ENCODE measurements around the gene TMEM163.
"Not testable (repeated sequence)": the region's sequence is repeated elsewhere in the genome, so short reads cannot be mapped to it uniquely, and the experiment has no call there.

Gene TMEM163

DNA sequence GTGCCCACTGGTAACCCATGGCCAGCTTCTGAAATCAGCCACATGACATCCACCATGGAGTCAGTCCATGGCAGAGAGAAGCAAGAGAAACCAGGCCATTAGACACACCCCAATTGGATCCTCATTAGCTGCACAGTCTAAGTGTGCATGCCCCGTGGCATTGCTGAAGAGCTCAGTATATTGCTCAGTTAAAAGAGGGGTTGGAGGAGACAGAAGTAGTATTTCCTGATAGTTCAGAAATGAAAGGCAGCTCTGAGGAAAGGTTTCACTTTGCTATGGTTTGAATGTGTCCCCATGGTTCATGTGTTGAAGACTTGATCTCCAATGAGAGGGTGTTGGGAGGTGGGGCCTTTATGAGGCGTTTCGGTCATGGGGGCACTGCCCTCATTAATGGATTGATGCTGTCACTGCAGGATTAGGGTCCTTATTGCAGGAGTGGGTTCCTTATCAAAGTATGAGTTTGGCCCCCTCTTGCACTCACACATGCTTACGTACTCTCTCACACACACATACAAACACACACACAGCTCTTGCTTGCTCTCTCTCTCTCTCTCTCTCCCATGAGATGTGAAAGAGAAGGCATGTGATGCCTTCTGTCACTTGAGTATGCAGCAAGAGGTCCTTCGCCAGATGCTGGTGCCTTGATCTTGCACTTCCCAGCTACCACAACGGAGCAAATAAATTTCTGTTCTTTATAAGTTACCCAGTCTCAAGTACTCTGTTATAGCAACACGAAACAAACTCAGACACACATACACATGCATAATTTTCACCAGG, 58.0 kb downstream of the TMEM163 start:
- DNase-seq = no peak

DNA sequence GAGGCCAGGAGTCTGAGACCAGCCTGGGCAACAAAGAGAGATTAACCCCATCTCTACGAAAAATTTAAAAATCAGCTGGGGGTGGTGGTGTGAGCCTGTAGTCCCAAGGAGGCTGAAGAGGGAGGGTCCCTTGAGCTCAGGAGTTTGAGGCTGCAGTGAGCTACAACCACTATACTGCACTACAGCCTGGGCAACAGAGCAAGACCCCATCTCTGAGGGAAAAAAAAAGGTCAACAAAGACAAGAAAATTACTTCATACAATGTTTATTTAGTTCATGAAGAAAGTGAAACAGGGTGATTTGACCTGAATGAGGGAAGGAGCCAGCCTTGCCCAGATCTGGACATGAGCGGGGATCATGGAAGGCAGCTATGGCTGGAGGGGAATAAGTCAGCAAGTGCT, 59.1 kb downstream of the TMEM163 start:
- DNase-seq = no peak

DNA sequence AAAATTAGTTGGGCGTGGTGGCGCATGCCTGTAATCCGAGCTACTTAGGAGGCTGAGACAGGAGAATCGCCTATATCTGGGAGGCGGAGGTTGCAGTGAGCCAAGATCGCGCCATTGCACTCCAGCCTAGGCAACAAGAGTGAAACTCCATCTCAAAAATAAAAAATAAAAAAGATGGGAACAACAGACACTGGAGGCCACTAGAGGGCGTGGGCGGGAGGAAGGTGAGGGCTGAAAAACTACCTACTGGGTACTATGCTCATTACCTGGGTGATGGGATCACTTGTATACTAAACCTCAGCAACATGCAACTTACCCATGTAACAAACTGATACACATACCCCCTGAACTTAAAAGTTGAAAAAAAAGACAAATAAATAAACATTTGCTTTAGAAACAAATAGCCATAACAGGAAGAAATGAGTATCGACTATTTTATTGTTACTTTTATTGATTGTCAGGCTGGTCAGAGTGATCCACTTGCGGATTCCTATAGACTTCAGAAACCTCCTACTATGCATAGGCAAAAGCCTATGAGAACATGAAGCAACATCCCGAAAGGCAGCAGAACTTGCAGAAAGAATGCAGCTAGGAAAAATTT, 61.0 kb downstream of the TMEM163 start:
- no peak for DNase-seq

GRCh38 chr2:134656391-134656790, 62.4 kb downstream of the TMEM163 start:
- DNase-seq = not testable (repeated sequence)

GRCh38 chr2:134648586-134648985, 70.2 kb downstream of the TMEM163 start:
- DNase-seq = no peak

DNA sequence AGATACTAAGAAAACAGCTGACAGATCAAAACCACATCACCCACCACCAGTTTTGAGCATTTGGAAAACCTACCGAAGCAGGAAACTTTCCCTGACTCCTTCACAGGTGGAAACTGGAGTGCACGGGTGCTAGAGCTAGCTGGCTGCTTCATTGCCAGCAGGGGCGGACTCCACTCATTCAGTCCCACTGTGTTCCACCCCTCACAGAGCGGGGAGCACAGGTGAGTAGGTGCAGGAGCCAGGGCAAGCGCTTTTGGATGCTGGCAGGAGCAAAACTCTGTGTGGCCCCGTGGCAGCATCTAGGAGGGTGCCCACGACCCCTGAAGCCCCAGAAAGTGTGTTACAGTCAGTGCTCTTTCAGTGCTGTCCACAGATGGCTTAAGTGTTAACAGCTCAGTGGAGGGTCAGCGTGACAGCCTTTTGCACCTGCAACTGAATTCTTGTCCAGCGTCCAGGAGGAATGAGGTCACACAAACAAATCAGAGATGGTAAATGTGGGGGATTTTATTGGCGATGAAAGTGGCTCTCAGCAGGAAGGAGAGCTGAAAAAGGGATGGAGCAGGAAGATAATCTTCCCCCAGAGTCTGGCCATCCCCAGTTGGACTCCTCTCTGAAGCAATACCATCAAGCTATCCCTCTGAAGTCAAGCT, 71.1 kb downstream of the TMEM163 start:
- DNase-seq = no peak

- no peak for DNase-seq
Measured at GRCh38 chr2:134642938-134643337, 75.9 kb downstream of the TMEM163 start.

- DNase-seq = no peak
Measured at GRCh38 chr2:134640494-134640893, 78.3 kb downstream of the TMEM163 start.

DNA sequence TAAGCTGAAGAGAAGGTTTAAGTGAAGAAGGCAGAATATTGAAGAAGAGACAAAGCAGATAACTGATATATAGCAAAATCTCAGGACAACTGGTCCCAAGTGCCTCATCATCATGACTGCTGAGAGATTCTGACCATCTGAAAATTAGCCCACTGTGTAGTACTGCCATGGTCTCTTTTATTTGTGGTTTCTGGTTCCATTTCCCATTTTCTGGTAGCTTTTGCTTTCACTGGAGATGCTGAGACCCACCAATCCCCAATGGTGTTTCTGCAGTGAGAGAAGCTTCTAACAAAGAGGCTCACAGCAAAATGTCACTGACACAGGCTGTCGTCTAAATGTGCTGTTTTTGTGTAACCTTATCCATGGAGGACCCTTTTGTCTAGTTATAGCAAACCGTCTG, 79.5 kb downstream of the TMEM163 start:
- DNase-seq = no peak

GRCh38 chr2:134636714-134637113, 82.1 kb downstream of the TMEM163 start:
- no peak for DNase-seq

GRCh38 chr2:134634054-134634753, 84.6 kb downstream of the TMEM163 start:
- no peak for DNase-seq

GRCh38 chr2:134630504-134631159, 88.2 kb downstream of the TMEM163 start:
- DNase-seq = no peak

DNA sequence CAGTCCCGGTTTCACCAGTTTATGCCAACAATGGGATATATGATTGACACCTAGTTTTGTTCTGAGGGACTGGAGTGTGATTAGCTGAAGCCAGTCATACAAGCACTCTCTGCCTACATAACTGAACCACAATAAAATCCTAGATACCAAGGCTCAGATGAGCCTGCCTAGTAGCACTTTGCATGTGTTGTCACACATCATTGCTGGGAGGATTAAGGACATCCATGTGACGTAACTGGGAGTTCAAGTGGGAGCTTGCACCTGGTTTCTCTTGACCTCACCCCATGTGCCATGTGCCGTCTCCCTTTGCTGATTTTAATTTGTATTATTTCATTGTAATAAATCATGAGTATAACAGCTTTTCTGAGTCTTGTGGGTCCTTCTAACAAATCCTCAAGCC, 90.3 kb downstream of the TMEM163 start:
- no peak for DNase-seq

DNA sequence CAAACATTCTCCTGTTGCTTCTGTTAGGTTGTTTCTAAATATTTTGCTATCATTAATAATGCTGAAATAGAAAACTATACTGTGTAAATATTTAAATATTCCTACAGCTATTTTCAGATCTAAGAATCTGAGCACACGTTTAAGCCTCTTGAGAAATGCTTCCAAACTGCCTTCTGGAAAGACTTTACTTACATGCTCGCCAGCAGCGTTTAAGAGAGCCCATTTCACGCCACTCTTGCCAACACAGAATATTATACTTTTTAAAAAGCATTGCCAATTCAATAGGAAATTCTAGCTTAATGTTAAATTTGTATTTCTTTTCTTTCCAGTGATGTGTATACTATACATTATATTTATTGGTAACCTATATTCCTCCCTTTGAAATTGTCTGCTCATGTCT, 92.0 kb downstream of the TMEM163 start:
- DNase-seq = no peak

DNA sequence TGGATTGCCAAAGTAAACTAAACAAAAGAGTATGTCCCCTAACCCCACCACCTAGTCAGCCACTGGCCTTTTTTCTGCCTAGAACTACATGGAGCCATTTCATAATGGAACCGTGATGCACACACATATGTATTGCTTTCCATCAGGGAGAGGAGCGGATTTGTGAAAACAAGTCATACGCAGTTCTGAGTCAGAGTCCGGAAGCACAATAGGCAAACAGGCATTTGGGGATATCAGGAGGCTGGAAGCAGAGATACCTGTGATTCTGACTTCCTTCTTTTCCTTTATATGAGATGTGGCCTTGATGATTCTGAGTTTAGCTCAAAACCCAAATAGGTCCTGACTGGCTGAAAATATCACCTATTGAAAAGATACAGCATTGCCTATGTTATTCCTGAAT, 93.5 kb downstream of the TMEM163 start:
- no peak for DNase-seq

DNA sequence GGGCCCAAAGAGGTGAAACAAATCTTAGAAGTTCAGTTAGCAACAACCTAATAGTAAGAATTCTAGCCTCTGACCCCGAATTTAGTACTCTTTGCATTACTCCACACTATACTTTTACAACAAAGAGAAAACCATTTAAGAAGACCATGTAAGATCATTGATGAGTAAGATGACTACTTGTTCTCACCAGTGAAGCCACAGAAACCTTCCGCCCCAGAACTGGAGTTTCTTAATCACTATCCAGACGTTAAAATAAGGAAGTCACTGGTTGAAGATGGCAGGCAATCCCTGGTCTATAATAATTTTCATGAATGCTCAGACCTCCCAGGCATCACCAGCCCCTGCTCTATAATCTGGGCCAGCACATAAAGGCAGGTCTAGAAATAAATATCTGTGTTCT, 95.0 kb downstream of the TMEM163 start:
- no peak for DNase-seq

- no peak for DNase-seq
Measured at GRCh38 chr2:134623046-134623445, 95.8 kb downstream of the TMEM163 start.

- no peak for DNase-seq
Measured at GRCh38 chr2:134621939-134622705, 96.7 kb downstream of the TMEM163 start.

DNA sequence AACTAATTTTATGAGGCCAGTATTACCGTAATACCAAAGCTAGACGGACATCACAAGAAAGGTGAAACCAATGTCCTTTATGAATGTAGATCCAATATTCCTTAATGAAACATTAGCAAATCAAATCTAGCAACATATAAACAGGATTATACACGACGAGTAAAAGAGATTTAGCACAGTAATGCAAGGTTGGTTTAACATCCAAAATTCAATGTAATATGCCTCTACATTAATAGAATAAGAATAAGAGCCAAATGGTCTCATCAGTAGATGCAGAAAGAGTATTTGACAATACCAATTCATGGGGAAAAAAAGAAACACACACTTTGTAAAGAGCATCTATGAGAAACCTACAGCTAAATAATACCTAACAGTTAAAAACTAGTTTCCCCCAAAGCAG, 99.5 kb downstream of the TMEM163 start:
- no peak for DNase-seq

GRCh38 chr2:134615480-134615879, 103.3 kb downstream of the TMEM163 start:
- not testable (repeated sequence) for DNase-seq

DNA sequence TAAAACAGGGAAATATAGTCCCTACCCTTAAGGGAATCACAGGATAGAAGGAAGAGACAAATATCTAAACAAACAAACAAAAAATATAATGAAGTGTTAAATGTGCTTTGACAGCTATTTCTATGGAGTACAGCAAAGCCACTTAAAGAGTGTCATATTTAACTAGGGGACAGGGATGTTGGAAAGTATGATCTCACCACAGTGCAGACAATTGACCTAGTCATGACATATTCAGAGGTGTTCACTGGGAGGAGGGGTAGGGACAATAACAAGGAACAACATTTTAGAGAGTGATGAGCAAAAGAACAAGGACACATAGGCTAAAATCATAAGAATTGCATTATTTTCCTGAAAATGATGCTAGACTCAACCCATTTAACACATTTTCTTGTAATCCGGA, 107.5 kb downstream of the TMEM163 start:
- no peak for DNase-seq

DNA sequence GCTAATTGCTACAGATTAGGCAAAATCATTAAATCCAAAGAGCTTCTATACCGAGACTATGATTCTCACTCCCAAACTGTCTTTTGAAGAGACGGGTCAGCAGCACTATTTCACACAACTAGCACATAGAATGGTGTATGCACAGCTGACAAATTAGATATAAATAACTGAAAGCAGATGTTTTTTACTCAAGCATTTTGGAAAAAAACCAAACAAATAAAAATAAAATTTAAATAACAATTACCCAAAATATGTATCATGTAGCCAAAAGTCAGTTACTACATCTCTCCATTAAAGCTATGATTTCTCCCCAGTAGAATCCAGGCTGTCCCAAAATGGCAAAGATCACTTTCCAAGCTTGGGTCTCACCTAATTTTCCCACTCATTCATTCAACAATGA, 107.9 kb downstream of the TMEM163 start:
- DNase-seq = no peak

Measured in T1000 (cell line).